CD14-positive monocyte (primary cell): ENCODE results near the gene LPCAT1. TPM values are rescaled to one million over a fixed set of nuclear protein-coding genes. Genes with fewer than 3 reads are reported as not detected.

Source experiments
- DNase-seq, 3 donors: peaks; one replicate each; pipeline ENCODE4 v3.0.0-alpha.2; 2011 to 2022
- H2AFZ ChIP-seq: 2 replicates; pipeline ENCODE4 v1.6.0; 2012; ENCODE audit warnings: mild to moderate bottlenecking, low read depth, low read length, inconsistent platforms; ENCODE audit not compliant: insufficient read depth, poor library complexity, severe bottlenecking
- H3K27ac ChIP-seq, 2 donors: 1 replicate in 1 of 2; 2 replicates in 1 of 2; pipeline ENCODE4 v1.5.1; 2012 to 2013; ENCODE audit warnings: low read length in 2 of 2, control low read depth in 1 of 2, inconsistent platforms in 1 of 2, low read depth in 1 of 2, mild to moderate bottlenecking in 1 of 2
- H3K27me3 ChIP-seq, 2 donors: one replicate each; pipeline versions ENCODE4 v1.6.0 to v1.6.1; 2011 to 2013; ENCODE audit warnings: low read length in 2 of 2; ENCODE audit not compliant: control insufficient read depth in 2 of 2, insufficient read depth in 2 of 2
- H3K36me3 ChIP-seq, 2 donors: replicated peaks in 1 of 2; 1 replicate in 1 of 2; 2 replicates in 1 of 2; pipeline versions ENCODE4 v1.5.1 to v1.6.1; 2012 to 2013; ENCODE audit warnings: low read length in 2 of 2, control low read depth in 1 of 2, inconsistent platforms in 1 of 2, mild to moderate bottlenecking in 1 of 2; ENCODE audit not compliant: insufficient read depth in 2 of 2, control insufficient read depth in 1 of 2
- H3K4me1 ChIP-seq, 2 donors: 1 replicate in 1 of 2; 2 replicates in 1 of 2; pipeline versions ENCODE4 v1.5.1 to v1.6.1; 2012 to 2013; ENCODE audit warnings: low read length in 2 of 2, control low read depth in 1 of 2, inconsistent platforms in 1 of 2, mild to moderate bottlenecking in 1 of 2, moderate library complexity in 1 of 2; ENCODE audit not compliant: insufficient read depth in 2 of 2, control insufficient read depth in 1 of 2
- H3K4me2 ChIP-seq: replicated peaks from 2 replicates; pipeline ENCODE3; 2012; ENCODE audit warnings: low read length, moderate library complexity, mild to moderate bottlenecking; ENCODE audit not compliant: poor library complexity, severe bottlenecking; ENCODE audit errors: extremely low read depth
- H3K4me3 ChIP-seq, 3 experiments: fragments of 200-600 bp in 1 of 3; sonication (generic) in 1 of 3; replicated peaks in 1 of 3; 1 replicate in 2 of 3; 2 replicates in 1 of 3; pipeline ENCODE4 v1.5.1; 2011 to 2013; ENCODE audit warnings: low read length in 3 of 3, mild to moderate bottlenecking in 3 of 3, control low read depth in 2 of 3, low read depth in 2 of 3, inconsistent platforms in 1 of 3, moderate library complexity in 1 of 3
- H3K79me2 ChIP-seq: 2 replicates; pipeline ENCODE4 v1.6.0; 2012; ENCODE audit warnings: mild to moderate bottlenecking, control low read depth, inconsistent platforms, low read length, moderate library complexity; ENCODE audit not compliant: insufficient read depth
- H3K9ac ChIP-seq: 2 replicates; pipeline ENCODE4 v1.6.0; 2017; ENCODE audit warnings: low read length, mild to moderate bottlenecking; ENCODE audit not compliant: insufficient read depth, poor library complexity, severe bottlenecking
- H3K9me3 ChIP-seq, 2 donors: replicated peaks in 1 of 2; 1 replicate in 1 of 2; 2 replicates in 1 of 2; pipeline versions ENCODE4 v1.5.1 to v1.6.1; 2012 to 2013; ENCODE audit warnings: low read length in 2 of 2, control low read depth in 1 of 2; ENCODE audit not compliant: control insufficient read depth in 1 of 2, insufficient read depth in 1 of 2
- H4K20me1 ChIP-seq: 2 replicates; pipeline ENCODE4 v1.6.0; 2012; ENCODE audit warnings: mild to moderate bottlenecking, low read length, control low read depth, moderate library complexity; ENCODE audit not compliant: insufficient read depth
- H3K27ac Mint-ChIP-seq, 7 donors: one replicate each; pipeline ENCODE4 v1.8.0; 2020; ENCODE audit warnings: mild to moderate bottlenecking in 7 of 7, mixed read lengths in 7 of 7, moderate library complexity in 6 of 7, inconsistent platforms in 2 of 7
- H3K27me3 Mint-ChIP-seq, 3 donors: one replicate each; pipeline ENCODE4 v1.8.0; 2021 to 2022; ENCODE audit warnings: low read depth in 3 of 3, mild to moderate bottlenecking in 3 of 3, mixed read lengths in 3 of 3, moderate library complexity in 3 of 3, inconsistent platforms in 1 of 3
- H3K36me3 Mint-ChIP-seq, 2 donors: one replicate each; pipeline ENCODE4 v1.8.0; 2020; ENCODE audit warnings: mixed read lengths in 2 of 2, inconsistent platforms in 1 of 2, mild to moderate bottlenecking in 1 of 2
- H3K4me1 Mint-ChIP-seq: one replicate; pipeline ENCODE4 v1.8.0; 2020; ENCODE audit warnings: mild to moderate bottlenecking, mixed read lengths
- H3K4me3 Mint-ChIP-seq, 2 donors: one replicate each; pipeline ENCODE4 v1.8.0; 2020; ENCODE audit warnings: mild to moderate bottlenecking in 2 of 2, mixed read lengths in 2 of 2, moderate library complexity in 1 of 2
- H3K9me3 Mint-ChIP-seq, 7 donors: one replicate each; pipeline ENCODE4 v1.8.0; 2020 to 2022; ENCODE audit warnings: mixed read lengths in 7 of 7, mild to moderate bottlenecking in 6 of 7, moderate library complexity in 6 of 7, inconsistent platforms in 2 of 7
- CTCF ChIP-seq: fragments of 200-600 bp; IDR thresholded peaks from one replicate; pipeline ENCODE4 v1.8.0; 2022; ENCODE audit warnings: antibody characterized with exemption, mild to moderate bottlenecking
- WGBS: methylation state at CpG from one replicate; pipeline ENCODE4 v1.1.5; 2013; ENCODE audit warnings: missing lambda C conversion rate; ENCODE audit not compliant: insufficient coverage; 5-methylcytosine and 5-hydroxymethylcytosine counted together
- intact Hi-C, 2 donors: fragments of 100-400 bp; cut with micrococcal nuclease; formaldehyde crosslinking; loops; one replicate each; pipeline versions ENCODE4 v1.15.0 to v1.15.1; 2023
- polyA plus RNA-seq, 3 donors: library from polyadenylated mRNA; depleted of rRNA in 1 of 3; unstranded in 2 of 3; stranded (reverse) in 1 of 3; fragments of 300-500 nt in 2 of 3; fragments of >200 nt in 1 of 3; fragmentation: Illumina TruSeq in 2 of 3; gene quantifications; 1 replicate in 2 of 3; 2 replicates in 1 of 3; pipeline ENCODE4 v1.2.3, GENCODE V29; 2012 to 2021

The LPCAT1 gene
- polyA plus RNA-seq, 3 donors = 34.1 to 53.9 (median 34.8) TPM

GRCh38 chr5:1442222-1443145, 81.3 kb downstream of the LPCAT1 start:
- WGBS = 83% methylated on average over 29 of the region's 36 CpGs
- no peaks in the 10 kb centered on the region for H3K36me3 ChIP-seq
- no peak for DNase-seq
- Mint-ChIP-seq H3K27me3 (peaks cover 45 to 68% (median 56%) of the 10 kb centered on the region in 3 donors), H3K9me3 (peaks cover 0 to 7% (median 4%) of the 10 kb centered on the region in 7 donors), H3K4me3 (peak overlapping the region in 1 of 2 donors; percentile 79), H3K36me3 (no peaks in the 10 kb centered on the region), H3K27ac (no peak overlapping the region), H3K4me1 (no peaks in the 10 kb centered on the region)
- H3K9ac ChIP-seq = no peak overlapping the region
- H3K79me2 ChIP-seq = no peaks in the 10 kb centered on the region
- H2AFZ ChIP-seq = no peak overlapping the region
- TF ChIP-seq CTCF = no peak
- intact Hi-C loops = no loop called here
- H4K20me1 ChIP-seq = no peaks in the 10 kb centered on the region
- H3K4me1 ChIP-seq = no peaks in the 10 kb centered on the region
- H3K27ac ChIP-seq = no peak overlapping the region
- H3K9me3 ChIP-seq = no peaks in the 10 kb centered on the region
- peaks cover 17 to 45% of the 10 kb centered on the region in 2 donors for H3K27me3 ChIP-seq
- no peak overlapping the region for H3K4me2 ChIP-seq
- no peak overlapping the region for H3K4me3 ChIP-seq

- Histone ChIP-seq H2AFZ (no peak overlapping the region), H3K4me1 (no peaks in the 10 kb centered on the region), H3K4me3 (no peak overlapping the region), H3K4me2 (no peak overlapping the region), H4K20me1 (no peaks in the 10 kb centered on the region), H3K27ac (no peak overlapping the region), H3K9ac (no peak overlapping the region), H3K79me2 (no peaks in the 10 kb centered on the region), H3K36me3 (no peaks in the 10 kb centered on the region), H3K27me3 (peaks cover 11 to 34% of the 10 kb centered on the region in 2 donors), H3K9me3 (no peaks in the 10 kb centered on the region)
- peaks cover 0 to 5% (median 4%) of the 10 kb centered on the region in 7 donors for H3K9me3 Mint-ChIP-seq
- intact Hi-C loops = no loop called here
- H3K4me3 Mint-ChIP-seq = no peak overlapping the region
- H3K36me3 Mint-ChIP-seq = no peaks in the 10 kb centered on the region
- H3K4me1 Mint-ChIP-seq = no peaks in the 10 kb centered on the region
- TF ChIP-seq CTCF = no peak
- 95% methylated on average over 18 of the region's 24 CpGs for WGBS
- peaks cover 34 to 61% (median 44%) of the 10 kb centered on the region in 3 donors for H3K27me3 Mint-ChIP-seq
- DNase-seq = no peak
- peak overlapping the region in 1 of 7 donors; percentile 38 for H3K27ac Mint-ChIP-seq
Observed at GRCh38 chr5:1441166-1441865, 82.4 kb downstream of the LPCAT1 start.
